DOHH2 (cell line): Measurements from ENCODE around the gene ZNF605.

Experiments used
- H3F3A ChIP-seq: fragments of 200-600 bp; sonication (generic), shearing (Covaris generic); 2 replicates; pipeline ENCODE4 v1.6.0; 2016; ENCODE audit warnings: antibody characterized with exemption, mild to moderate bottlenecking; ENCODE audit not compliant: control insufficient read depth, insufficient read depth
- H3K27ac ChIP-seq: fragments of 200-600 bp; sonication (generic); 2 replicates; pipeline ENCODE4 v1.5.1; 2014; ENCODE audit warnings: low read depth, mild to moderate bottlenecking, low read length, moderate library complexity
- H3K27me3 ChIP-seq: fragments of 200-600 bp; sonication (generic); 2 replicates; pipeline ENCODE4 v1.6.1; 2014; ENCODE audit warnings: mild to moderate bottlenecking, low read length, mixed read lengths; ENCODE audit not compliant: control insufficient read depth
- H3K36me3 ChIP-seq: fragments of 200-600 bp; sonication (generic); 2 replicates; pipeline ENCODE4 v1.6.1; 2014; ENCODE audit warnings: mild to moderate bottlenecking, low read length, moderate library complexity, mixed read lengths; ENCODE audit not compliant: control insufficient read depth
- H3K4me1 ChIP-seq: fragments of 200-600 bp; sonication (generic); 2 replicates; pipeline ENCODE4 v1.6.1; 2014; ENCODE audit warnings: mild to moderate bottlenecking, low read length, mixed read lengths; ENCODE audit not compliant: control insufficient read depth
- H3K4me2 ChIP-seq: fragments of 200-600 bp; sonication (generic); 2 replicates; pipeline ENCODE4 v1.6.0; 2014; ENCODE audit warnings: mild to moderate bottlenecking, low read length, moderate library complexity
- H3K4me3 ChIP-seq: fragments of 200-600 bp; sonication (generic); 2 replicates; pipeline ENCODE4 v1.5.1; 2014; ENCODE audit warnings: mild to moderate bottlenecking, low read length, mixed read lengths
- H3K79me2 ChIP-seq: fragments of 200-600 bp; sonication (generic); 2 replicates; pipeline ENCODE4 v1.6.1; 2014; ENCODE audit warnings: mild to moderate bottlenecking, low read length, mixed read lengths; ENCODE audit not compliant: control insufficient read depth
- H3K9me2 ChIP-seq: fragments of 200-600 bp; sonication (generic); replicated peaks from 2 replicates; pipeline ENCODE4 v1.6.1; 2014; ENCODE audit warnings: mild to moderate bottlenecking, low read length, mixed read lengths; ENCODE audit not compliant: control insufficient read depth
- H3K9me3 ChIP-seq: fragments of 200-600 bp; sonication (generic); 2 replicates; pipeline ENCODE4 v1.6.1; 2014; ENCODE audit warnings: antibody characterized with exemption, low read length, mixed read lengths; ENCODE audit not compliant: control insufficient read depth, insufficient read depth
- H4K20me1 ChIP-seq: fragments of 200-600 bp; sonication (generic); 2 replicates; pipeline ENCODE4 v1.6.0; 2014; ENCODE audit warnings: low read depth, mild to moderate bottlenecking, antibody characterized with exemption, low read length, moderate library complexity; ENCODE audit not compliant: control insufficient read depth, insufficient read depth
- CTCF ChIP-seq: fragments of 200-600 bp; sonication (generic); IDR thresholded peaks from one replicate; pipeline ENCODE4 v1.5.1; 2014; ENCODE audit warnings: antibody characterized with exemption, mild to moderate bottlenecking, low read depth, low read length; ENCODE audit not compliant: poor library complexity, severe bottlenecking
- EZH2phosphoT487 ChIP-seq: fragments of 200-600 bp; sonication (generic); IDR thresholded peaks from 2 replicates; pipeline ENCODE4 v1.6.1; 2017; ENCODE audit warnings: borderline replicate concordance, mild to moderate bottlenecking, antibody characterized with exemption, low read length, moderate library complexity, mixed read lengths

ZNF605 gene

DNA sequence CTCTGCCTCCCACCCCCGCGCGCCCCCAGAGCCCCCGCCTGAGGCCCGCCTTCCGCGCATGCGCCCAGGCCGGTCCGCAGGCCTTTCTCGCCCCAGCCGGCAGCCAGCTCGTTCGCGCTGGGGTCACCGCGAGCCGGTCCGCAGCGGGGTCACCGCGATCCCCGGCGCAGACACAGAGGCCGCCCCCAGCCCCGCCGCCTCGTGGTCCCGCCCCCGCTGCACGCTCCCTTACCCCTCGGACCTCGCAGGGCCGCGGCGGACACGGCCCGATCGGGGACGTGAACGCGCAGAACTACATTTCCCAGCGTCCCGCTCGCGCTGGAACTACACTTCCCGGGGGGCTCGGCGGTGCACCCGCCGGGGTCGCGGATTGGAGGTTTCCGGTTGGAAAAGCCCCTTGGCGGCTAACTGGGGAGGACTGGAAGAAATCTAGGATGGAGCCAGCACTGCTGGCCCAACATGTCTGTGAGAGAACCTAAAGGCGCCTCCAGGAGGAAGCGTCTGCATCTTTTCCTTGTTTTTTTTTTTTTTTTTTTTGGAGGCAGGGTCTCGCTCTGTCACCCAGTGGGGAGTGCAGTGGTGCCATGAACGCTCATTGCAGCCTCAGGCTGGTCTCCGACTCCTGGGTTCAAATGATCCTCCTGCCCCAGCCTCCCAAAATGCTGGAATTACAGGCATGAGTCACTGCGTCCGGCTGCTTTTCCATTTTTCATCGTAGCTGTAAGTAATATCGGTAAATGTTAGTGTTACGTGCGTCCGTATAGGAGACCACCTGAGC, at the start of gene ZNF605:
Gene ZNF605, minus strand, starts transcription at position 296 of the 778 bp plus-strand sequence. CDS start 10,671 bp downstream, outside the sequence.
- H3K27ac ChIP-seq = peak within 1 kb of the TSS; percentile 14; the same call in 1 of the 2 replicates
- H3K9me2 ChIP-seq = no peaks in the 10 kb centered on the region
- no peaks in the 10 kb centered on the region for H3K36me3 ChIP-seq
- H3F3A ChIP-seq = 0 out of 2 replicates have a peak, but pooled peaks cover 2% of the 10 kb centered on the region
- H3K9me3 ChIP-seq = peaks cover 32% of the 10 kb centered on the region
- no peaks in the 10 kb centered on the region for H4K20me1 ChIP-seq
- H3K27me3 ChIP-seq = no peaks in the 10 kb centered on the region
- peak within 1 kb of the TSS; percentile 78 for H3K4me3 ChIP-seq
- H3K4me2 ChIP-seq = peak within 1 kb of the TSS; percentile 73
- peaks cover 10% of the 10 kb centered on the region for H3K79me2 ChIP-seq
- peaks cover 7% of the 10 kb centered on the region for H3K4me1 ChIP-seq
- TF ChIP-seq EZH2phosphoT487 (no peak), CTCF (no peak)

- Histone ChIP-seq H3K4me1 (no peaks in the 10 kb centered on the region), H3F3A (no peaks in the 10 kb centered on the region), H3K79me2 (peaks cover 23% of the 10 kb centered on the region), H3K4me3 (no peak overlapping the region), H3K4me2 (no peak overlapping the region), H3K36me3 (0 out of 2 replicates have a peak, but pooled peaks cover 8% of the 10 kb centered on the region), H3K27ac (no peak overlapping the region), H3K9me3 (peaks cover 41% of the 10 kb centered on the region), H4K20me1 (no peaks in the 10 kb centered on the region), H3K9me2 (no peaks in the 10 kb centered on the region), H3K27me3 (no peaks in the 10 kb centered on the region)
- TF ChIP-seq CTCF = no peak
- no peak for TF ChIP-seq EZH2phosphoT487
These were observed 42.6 kb upstream of the ZNF605 start for GRCh38 chr12:132998741-132999140.

GRCh38 chr12:132986885-132987225, 30.7 kb upstream of the ZNF605 start:
- peaks cover 35% of the 10 kb centered on the region for H3K9me3 ChIP-seq
- peaks cover 44% of the 10 kb centered on the region for H3K79me2 ChIP-seq

More at GRCh38 chr12:132986885-132987225, 30.7 kb upstream of the ZNF605 start:
- Histone ChIP-seq H3K27ac (peak overlapping the region; percentile 36), H3K27me3 (no peaks in the 10 kb centered on the region), H3K36me3 (peaks cover 24% of the 10 kb centered on the region), H3K4me3 (peak overlapping the region; percentile 98), H4K20me1 (no peaks in the 10 kb centered on the region), H3K4me2 (peak overlapping the region; percentile 66), H3F3A (no peaks in the 10 kb centered on the region), H3K9me2 (no peaks in the 10 kb centered on the region), H3K4me1 (peaks cover 15% of the 10 kb centered on the region)
- TF ChIP-seq EZH2phosphoT487 = no peak
- TF ChIP-seq CTCF = no peak
